GM18511 (cell line): ENCODE measurements around the gene SMYD4.
"Not testable (repeated sequence)": the region's sequence is repeated elsewhere in the genome, so short reads cannot be mapped to it uniquely, and the experiment has no call there.

Experiments used
- ATAC-seq: cut with Tn5 transposase; IDR thresholded peaks from one replicate; pipeline ENCODE4 v1.9.1; 2021; ENCODE audit warnings: mild to moderate bottlenecking, moderate library complexity; ENCODE audit not compliant: unreplicated experiment

The SMYD4 gene

GRCh38 chr17:1785930-1786329 lies 43.8 kb downstream of the SMYD4 start:
- ATAC-seq: no peak

GRCh38 chr17:1783834-1784611 lies 45.7 kb downstream of the SMYD4 start:
- no peak for ATAC-seq

- ATAC-seq: no peak
These were observed 46.4 kb downstream of the SMYD4 start for GRCh38 chr17:1783271-1783670.

GRCh38 chr17:1782171-1782567 lies 47.5 kb downstream of the SMYD4 start:
- no peak for ATAC-seq

- ATAC-seq: no peak
These were observed 50.1 kb downstream of the SMYD4 start for GRCh38 chr17:1779571-1780131.

GRCh38 chr17:1776857-1777256 lies 52.8 kb downstream of the SMYD4 start:
- ATAC-seq: no peak

- no peak for ATAC-seq
These were observed 53.4 kb downstream of the SMYD4 start for GRCh38 chr17:1776328-1776727.

GRCh38 chr17:1774390-1775176 lies 55.1 kb downstream of the SMYD4 start:
- no peak for ATAC-seq

GRCh38 chr17:1773696-1774181 lies 56.0 kb downstream of the SMYD4 start:
- ATAC-seq: no peak

GRCh38 chr17:1773000-1773695 lies 56.6 kb downstream of the SMYD4 start:
- not testable (repeated sequence) for ATAC-seq

- no peak for ATAC-seq
These were observed 59.8 kb downstream of the SMYD4 start for GRCh38 chr17:1769822-1770477.

GRCh38 chr17:1767358-1767757 lies 62.3 kb downstream of the SMYD4 start:
- ATAC-seq: no peak

GRCh38 chr17:1766382-1767135 lies 63.1 kb downstream of the SMYD4 start:
- no peak for ATAC-seq

GRCh38 chr17:1765576-1765975 lies 64.1 kb downstream of the SMYD4 start:
- ATAC-seq: no peak

- not testable (repeated sequence) for ATAC-seq
These were observed 65.0 kb downstream of the SMYD4 start for GRCh38 chr17:1764705-1765104.

GRCh38 chr17:1764284-1764683 lies 65.4 kb downstream of the SMYD4 start:
- no peak for ATAC-seq

- no peak for ATAC-seq
These were observed 66.5 kb downstream of the SMYD4 start for GRCh38 chr17:1762901-1763898.

- ATAC-seq: no peak
These were observed 67.3 kb downstream of the SMYD4 start for GRCh38 chr17:1762233-1762900.
